HepG2 (cell line): Measurements from ENCODE around the gene VDAC2. TPM values are rescaled to one million over a fixed set of nuclear protein-coding genes. Genes with fewer than 3 reads are reported as not detected.

ENCODE experiments used
- ATAC-seq: fragments of 200-7000 bp; cut with Tn5 transposase; 3 replicates; pipeline ENCODE4 v1.9.1; 2020; ENCODE audit warnings: mild to moderate bottlenecking, moderate library complexity
- BruUV-seq: library from RNA; stranded (reverse); fragments of 400-500 nt; replicated peaks from 2 replicates; lab custom pipeline; 2021; lab: Mats Ljungman, UMichigan
- CTCF ChIA-PET: fragments of 300-600 bp; formaldehyde crosslinking; extraction: SDS; loops from one replicate; lab custom pipeline; 2021; ENCODE audit warnings: low total read pairs, inconsistent platforms, low intra/inter-chr PET ratio; lab: Yijun Ruan, JAX
- POLR2A ChIA-PET: fragments of 350-600 bp; sonication (Branson Sonifier 250); formaldehyde crosslinking; loops from one replicate; lab custom pipeline; 2020; ENCODE audit warnings: antibody characterized with exemption, inconsistent platforms; lab: Yijun Ruan, JAX
- DNase-seq: peaks from one replicate; pipeline ENCODE4 v3.0.0-alpha.2; 2015; ENCODE audit warnings: low spot score
- FAIRE-seq: peaks from 3 replicates; lab custom pipeline; 2011; peaks lifted over from hg19 to GRCh38; lab: Jason Lieb, UNC
- H2AFZ ChIP-seq: one replicate; pipeline ENCODE4 v1.6.1; 2011; ENCODE audit warnings: low read length, inconsistent platforms
- H3K27ac ChIP-seq: fragments of 300-600 bp; 3 replicates; pipeline ENCODE4 v1.8.0; 2011; ENCODE audit warnings: mixed run types, mild to moderate bottlenecking, mixed read lengths, low read length, inconsistent platforms; ENCODE audit not compliant: insufficient read depth; ENCODE audit errors: extremely low read length
- H3K27me3 ChIP-seq, 2 experiments: fragments of 200-600 bp in 1 of 2; 2 replicates in 1 of 2; 3 replicates in 1 of 2; pipeline versions ENCODE4 v1.6.0 to v1.8.0; 2011; ENCODE audit warnings: low read length in 2 of 2, mild to moderate bottlenecking in 2 of 2, moderate library complexity in 2 of 2, inconsistent platforms in 1 of 2; ENCODE audit not compliant: insufficient read depth in 2 of 2, control insufficient read depth in 1 of 2
- H3K36me3 ChIP-seq, 2 experiments: fragments of 200-600 bp in 1 of 2; replicated peaks in 1 of 2; 2 replicates in 1 of 2; 3 replicates in 1 of 2; pipeline versions ENCODE4 v1.5.1 to v1.8.0; 2011; ENCODE audit warnings: low read length in 2 of 2, inconsistent platforms in 1 of 2; ENCODE audit not compliant: insufficient read depth in 2 of 2, control insufficient read depth in 1 of 2
- H3K4me1 ChIP-seq: 2 replicates; pipeline ENCODE4 v1.5.1; 2012; ENCODE audit warnings: low read length, inconsistent platforms; ENCODE audit not compliant: insufficient read depth
- H3K4me2 ChIP-seq: 2 replicates; pipeline ENCODE4 v1.6.0; 2011; ENCODE audit warnings: low read depth, low read length, inconsistent platforms
- H3K4me3 ChIP-seq, 3 experiments: fragments of 200-600 bp in 1 of 3; sonication (generic), shearing (Covaris generic) in 1 of 3; replicated peaks in 1 of 3; 2 replicates each; pipeline ENCODE4 v1.5.1; 2011 to 2016; ENCODE audit warnings: low read length in 3 of 3, inconsistent platforms in 2 of 3, low read depth in 2 of 3, mild to moderate bottlenecking in 2 of 3, control low read depth in 1 of 3, mixed read lengths in 1 of 3; ENCODE audit not compliant: insufficient read depth in 1 of 3
- H3K79me2 ChIP-seq: one replicate; pipeline ENCODE4 v1.6.1; 2011; ENCODE audit warnings: low read length, inconsistent platforms; ENCODE audit not compliant: insufficient read depth
- H3K9ac ChIP-seq: 2 replicates; pipeline ENCODE4 v1.6.0; 2011; ENCODE audit warnings: mild to moderate bottlenecking, low read depth, low read length, inconsistent platforms; ENCODE audit not compliant: insufficient read depth
- H3K9me3 ChIP-seq: 2 replicates; pipeline ENCODE4 v1.5.1; 2012; ENCODE audit warnings: mild to moderate bottlenecking, low read length
- H4K20me1 ChIP-seq: 2 replicates; pipeline ENCODE4 v1.6.0; 2011; ENCODE audit warnings: inconsistent platforms, mild to moderate bottlenecking, low read length, moderate library complexity; ENCODE audit not compliant: insufficient read depth
- FOXP1 ChIP-seq, 2 experiments: fragments of 450-650 bp in 1 of 2; IDR thresholded peaks; 2 replicates each; pipeline ENCODE4 v1.6.1; 2017 to 2018; ENCODE audit warnings: antibody characterized with exemption in 1 of 2
- MIXL1 ChIP-seq: IDR thresholded peaks from 2 replicates; pipeline ENCODE4 v1.6.1; 2016
- SALL1 ChIP-seq: sonication (generic); formaldehyde crosslinking; IDR thresholded peaks from 2 replicates; pipeline ENCODE4 v1.8.0; 2022; ENCODE audit warnings: mild to moderate bottlenecking, missing genetic modification reagents
- SMC3 ChIP-seq: IDR thresholded peaks from 2 replicates; pipeline ENCODE4 v1.6.1; 2011; ENCODE audit warnings: low read length, improper control_type of control experiment
- ZNF235 ChIP-seq: sonication (generic); formaldehyde crosslinking; IDR thresholded peaks from 2 replicates; pipeline ENCODE4 v1.8.1; 2023; ENCODE audit warnings: mild to moderate bottlenecking, missing genetic modification reagents, borderline replicate concordance
- ZNF441 ChIP-seq: sonication (generic); formaldehyde crosslinking; IDR thresholded peaks from 2 replicates; pipeline ENCODE4 v1.7.0; 2021; ENCODE audit warnings: missing genetic modification reagents, borderline replicate concordance
- ZNF605 ChIP-seq: sonication (generic); formaldehyde crosslinking; IDR thresholded peaks from 2 replicates; pipeline ENCODE4 v1.8.0; 2022; ENCODE audit warnings: mild to moderate bottlenecking, missing genetic modification reagents
- ZNF660 ChIP-seq: sonication (generic); formaldehyde crosslinking; IDR thresholded peaks from 2 replicates; pipeline ENCODE4 v1.5.1; 2020; ENCODE audit warnings: mild to moderate bottlenecking, low read depth, missing genetic modification reagents, borderline replicate concordance
- ZNF816 ChIP-seq: sonication (generic); formaldehyde crosslinking; IDR thresholded peaks from 2 replicates; pipeline ENCODE4 v1.8.0; 2022; ENCODE audit warnings: missing genetic modification reagents, mild to moderate bottlenecking, borderline replicate concordance
- WGBS: methylation state at CpG from one replicate; pipeline ENCODE4 v1.1.6; 2017; ENCODE audit warnings: low lambda C conversion rate; 5-methylcytosine and 5-hydroxymethylcytosine counted together
- in situ Hi-C: cut with HindIII; loops from 2 replicates; pipeline ENCODE4 v1.10.0; 2017; ENCODE audit warnings: low pct_unique_long_range_greater_than_20kb; ENCODE audit not compliant: extremely low pct_ligation_motif_present
- intact Hi-C: fragments of 100-400 bp; cut with micrococcal nuclease; formaldehyde crosslinking; loops from one replicate; pipeline ENCODE4 v1.10.0; 2022; ENCODE audit not compliant: unreplicated experiment
- polyA plus RNA-seq, 8 experiments: library from polyadenylated mRNA; depleted of rRNA in 3 of 8; stranded (reverse) in 7 of 8; unstranded in 1 of 8; fragments of >200 nt; fragmentation: Illumina TruSeq in 4 of 8; extraction: Trizol in 4 of 8; gene quantifications; 2 replicates each; pipeline versions ENCODE4 v1.2.1 to v1.2.3, GENCODE V29; 2011 to 2016; ENCODE audit warnings: low read depth in 4 of 8, missing spikeins in 1 of 8, mixed read lengths in 1 of 8; ENCODE audit not compliant: insufficient read depth in 1 of 8
- total RNA-seq, 5 experiments: library from RNA; depleted of rRNA; stranded (reverse); fragments of >200 nt; fragmentation: Illumina TruSeq; extraction: Trizol; gene quantifications; 2 replicates each; pipeline ENCODE4 v1.2.3, GENCODE V29; 2016; ENCODE audit warnings: low read depth in 1 of 5
- TF ChIP-seq, protein P1 (sequence below): sonication (generic); formaldehyde crosslinking; IDR thresholded peaks from 2 replicates; pipeline ENCODE4 v1.5.1; 2020; ENCODE audit warnings: mild to moderate bottlenecking, missing genetic modification reagents, moderate library complexity
- TF ChIP-seq, protein P2 (sequence below): IDR thresholded peaks from 2 replicates; pipeline ENCODE4 v1.6.1; 2016; ENCODE audit warnings: low read depth
- TF ChIP-seq, protein P3 (sequence below), 2 experiments: sonication (generic) in 1 of 2; formaldehyde crosslinking in 1 of 2; IDR thresholded peaks; 2 replicates each; pipeline versions ENCODE4 v1.4.0 to v1.6.1; 2016 to 2020; ENCODE audit warnings: borderline replicate concordance in 1 of 2, low read depth in 1 of 2, mild to moderate bottlenecking in 1 of 2, missing genetic modification reagents in 1 of 2

The VDAC2 gene
- total and polyA plus RNA-seq, 2 of the 13 experiments (the other 11 are each of a cell fraction or from before 2014, with no cell fraction given), result 67.9 to 222 TPM

DNA sequence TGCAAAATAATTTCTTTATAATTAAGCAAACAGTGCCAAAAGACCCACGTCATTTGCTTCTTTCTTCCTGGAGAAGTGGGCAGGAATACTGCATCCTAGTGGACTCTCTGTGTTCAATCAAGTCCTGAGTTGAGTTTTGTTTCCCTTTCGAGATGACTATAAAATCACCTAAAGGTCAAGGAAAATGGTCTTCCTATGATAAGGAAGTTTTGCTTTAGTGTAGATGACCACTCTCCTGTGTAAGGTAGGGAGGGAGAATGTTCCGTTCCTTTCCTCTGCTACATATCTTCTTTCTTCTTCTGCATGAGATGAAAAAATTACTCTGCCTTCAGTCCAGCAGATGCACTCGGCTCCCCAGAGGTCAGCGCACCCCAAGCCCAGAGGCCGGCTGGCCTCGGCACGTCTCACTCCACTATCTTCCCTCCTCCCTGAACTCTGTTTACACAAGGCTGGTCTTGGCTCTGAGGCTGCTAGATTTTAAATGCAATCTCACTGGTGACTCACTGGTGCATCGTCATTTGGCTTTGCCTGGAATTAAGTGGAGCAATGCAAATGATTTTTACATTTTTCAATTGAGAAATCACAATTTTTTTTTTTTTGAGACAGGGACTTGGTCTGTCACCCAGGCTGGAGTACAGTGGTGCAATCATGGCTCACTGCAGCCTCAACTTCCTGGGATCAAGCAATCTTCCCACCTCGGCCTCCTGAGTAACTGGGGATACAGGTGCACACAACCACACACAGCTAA, 18.6 kb upstream of the VDAC2 start:
- FAIRE-seq, result peak; percentile 84
- Histone ChIP-seq H3K9me3 (no peaks in the 10 kb centered on the region), H3K79me2 (no peaks in the 10 kb centered on the region), H3K4me1 (peaks cover 55% of the 10 kb centered on the region), H3K9ac (peak overlapping the region; percentile 30; the same call in 1 of the 2 replicates), H4K20me1 (no peaks in the 10 kb centered on the region), H3K4me2 (peak overlapping the region; percentile 73), H3K36me3 (no peaks in the 10 kb centered on the region), H2AFZ (no peak overlapping the region), H3K4me3 (peak overlapping the region; percentile 33 to 58 (median 36); a peak in 5 of 6 replicates), H3K27ac (peak overlapping the region; percentile 69), H3K27me3 (no peaks in the 10 kb centered on the region; a peak in 1 of 5 replicates)
- ATAC-seq, result peak; percentile 74
- ChIA-PET CTCF (interaction anchor here (1.3 kb wide), 1 partner anchor 38 kb away, joined by 4 read pairs; no protein-coding TSS in a partner anchor), POLR2A (interaction anchor here (1.0 kb wide), 1 partner anchor 19 kb away, joined by 3 read pairs; the partner anchor contains the start of gene VDAC2)
- BruUV-seq, result no TSS peak
- 9% methylated on average over 10 of the region's 10 CpGs for WGBS
- in situ Hi-C loops, result no loop called here
- peak; percentile 78 for DNase-seq
- intact Hi-C loops, result no loop called here
- TF ChIP-seq SALL1 (peak; percentile 42; the same call in 1 of the 2 replicates), ZNF816 (CRISPR knock-in tag) (no peak), FOXP1 (IDR thresholded peaks at IDR 0.05) (no peak), FOXP1 (CRISPR knock-in tag; IDR thresholded peaks at IDR 0.05) (peak; percentile 20; the same call in 1 of the 2 replicates), SMC3 (no peak), ZNF441 (CRISPR knock-in tag) (peak; percentile 21; the same call in 1 of the 2 replicates), ZNF605 (CRISPR knock-in tag) (0 out of 2 replicates have a peak, but pooled peaks have one; percentile 29), ZNF660 (CRISPR knock-in tag) (no peak), MIXL1 (CRISPR knock-in tag) (0 out of 2 replicates have a peak, but pooled peaks have one; percentile 33), ZNF235 (CRISPR knock-in tag) (no peak)
- TF ChIP-seq, protein P1, sequence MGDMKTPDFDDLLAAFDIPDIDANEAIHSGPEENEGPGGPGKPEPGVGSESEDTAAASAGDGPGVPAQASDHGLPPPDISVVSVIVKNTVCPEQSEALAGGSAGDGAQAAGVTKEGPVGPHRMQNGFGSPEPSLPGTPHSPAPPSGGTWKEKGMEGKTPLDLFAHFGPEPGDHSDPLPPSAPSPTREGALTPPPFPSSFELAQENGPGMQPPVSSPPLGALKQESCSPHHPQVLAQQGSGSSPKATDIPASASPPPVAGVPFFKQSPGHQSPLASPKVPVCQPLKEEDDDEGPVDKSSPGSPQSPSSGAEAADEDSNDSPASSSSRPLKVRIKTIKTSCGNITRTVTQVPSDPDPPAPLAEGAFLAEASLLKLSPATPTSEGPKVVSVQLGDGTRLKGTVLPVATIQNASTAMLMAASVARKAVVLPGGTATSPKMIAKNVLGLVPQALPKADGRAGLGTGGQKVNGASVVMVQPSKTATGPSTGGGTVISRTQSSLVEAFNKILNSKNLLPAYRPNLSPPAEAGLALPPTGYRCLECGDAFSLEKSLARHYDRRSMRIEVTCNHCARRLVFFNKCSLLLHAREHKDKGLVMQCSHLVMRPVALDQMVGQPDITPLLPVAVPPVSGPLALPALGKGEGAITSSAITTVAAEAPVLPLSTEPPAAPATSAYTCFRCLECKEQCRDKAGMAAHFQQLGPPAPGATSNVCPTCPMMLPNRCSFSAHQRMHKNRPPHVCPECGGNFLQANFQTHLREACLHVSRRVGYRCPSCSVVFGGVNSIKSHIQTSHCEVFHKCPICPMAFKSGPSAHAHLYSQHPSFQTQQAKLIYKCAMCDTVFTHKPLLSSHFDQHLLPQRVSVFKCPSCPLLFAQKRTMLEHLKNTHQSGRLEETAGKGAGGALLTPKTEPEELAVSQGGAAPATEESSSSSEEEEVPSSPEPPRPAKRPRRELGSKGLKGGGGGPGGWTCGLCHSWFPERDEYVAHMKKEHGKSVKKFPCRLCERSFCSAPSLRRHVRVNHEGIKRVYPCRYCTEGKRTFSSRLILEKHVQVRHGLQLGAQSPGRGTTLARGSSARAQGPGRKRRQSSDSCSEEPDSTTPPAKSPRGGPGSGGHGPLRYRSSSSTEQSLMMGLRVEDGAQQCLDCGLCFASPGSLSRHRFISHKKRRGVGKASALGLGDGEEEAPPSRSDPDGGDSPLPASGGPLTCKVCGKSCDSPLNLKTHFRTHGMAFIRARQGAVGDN, result peak; percentile 66
- TF ChIP-seq, protein P2, sequence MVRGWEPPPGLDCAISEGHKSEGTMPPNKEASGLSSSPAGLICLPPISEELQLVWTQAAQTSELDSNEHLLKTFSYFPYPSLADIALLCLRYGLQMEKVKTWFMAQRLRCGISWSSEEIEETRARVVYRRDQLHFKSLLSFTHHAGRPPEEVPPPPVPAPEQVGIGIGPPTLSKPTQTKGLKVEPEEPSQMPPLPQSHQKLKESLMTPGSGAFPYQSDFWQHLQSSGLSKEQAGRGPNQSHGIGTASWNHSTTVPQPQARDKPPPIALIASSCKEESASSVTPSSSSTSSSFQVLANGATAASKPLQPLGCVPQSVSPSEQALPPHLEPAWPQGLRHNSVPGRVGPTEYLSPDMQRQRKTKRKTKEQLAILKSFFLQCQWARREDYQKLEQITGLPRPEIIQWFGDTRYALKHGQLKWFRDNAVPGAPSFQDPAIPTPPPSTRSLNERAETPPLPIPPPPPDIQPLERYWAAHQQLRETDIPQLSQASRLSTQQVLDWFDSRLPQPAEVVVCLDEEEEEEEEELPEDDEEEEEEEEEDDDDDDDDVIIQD (CRISPR knock-in tag), result peak; percentile 64
- TF ChIP-seq, protein P3, sequence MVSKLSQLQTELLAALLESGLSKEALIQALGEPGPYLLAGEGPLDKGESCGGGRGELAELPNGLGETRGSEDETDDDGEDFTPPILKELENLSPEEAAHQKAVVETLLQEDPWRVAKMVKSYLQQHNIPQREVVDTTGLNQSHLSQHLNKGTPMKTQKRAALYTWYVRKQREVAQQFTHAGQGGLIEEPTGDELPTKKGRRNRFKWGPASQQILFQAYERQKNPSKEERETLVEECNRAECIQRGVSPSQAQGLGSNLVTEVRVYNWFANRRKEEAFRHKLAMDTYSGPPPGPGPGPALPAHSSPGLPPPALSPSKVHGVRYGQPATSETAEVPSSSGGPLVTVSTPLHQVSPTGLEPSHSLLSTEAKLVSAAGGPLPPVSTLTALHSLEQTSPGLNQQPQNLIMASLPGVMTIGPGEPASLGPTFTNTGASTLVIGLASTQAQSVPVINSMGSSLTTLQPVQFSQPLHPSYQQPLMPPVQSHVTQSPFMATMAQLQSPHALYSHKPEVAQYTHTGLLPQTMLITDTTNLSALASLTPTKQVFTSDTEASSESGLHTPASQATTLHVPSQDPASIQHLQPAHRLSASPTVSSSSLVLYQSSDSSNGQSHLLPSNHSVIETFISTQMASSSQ (IDR thresholded peaks at IDR 0.05; ENCODE audit: low read depth), result no peak
- TF ChIP-seq, protein P3 (CRISPR knock-in tag; IDR thresholded peaks at IDR 0.05; ENCODE audit: borderline replicate concordance), result no peak
